HG03565 (cell line): ENCODE data around the gene CLDN11.

ENCODE experiments used
- ATAC-seq: cut with Tn5 transposase; IDR thresholded peaks from one replicate; pipeline ENCODE4 v1.9.1; 2021; ENCODE audit warnings: mild to moderate bottlenecking, moderate library complexity; ENCODE audit not compliant: unreplicated experiment

The CLDN11 gene

GRCh38 chr3:170426240-170426797 is 7.7 kb downstream of the CLDN11 start:
- ATAC-seq, result no peak

GRCh38 chr3:170428095-170428494 is 9.4 kb downstream of the CLDN11 start:
- ATAC-seq, result no peak

GRCh38 chr3:170429050-170429449 is 10.4 kb downstream of the CLDN11 start:
- ATAC-seq, result peak; percentile 59

GRCh38 chr3:170431054-170431453 is 12.4 kb downstream of the CLDN11 start:
- no peak for ATAC-seq

- ATAC-seq, result no peak
Measured at GRCh38 chr3:170432416-170432815, 13.7 kb downstream of the CLDN11 start.

- no peak for ATAC-seq
Measured at GRCh38 chr3:170436697-170437096, 18.0 kb downstream of the CLDN11 start.

- ATAC-seq, result no peak
Measured at GRCh38 chr3:170437176-170437575, 18.5 kb downstream of the CLDN11 start.

- ATAC-seq, result no peak
Measured at GRCh38 chr3:170437696-170438407, 19.2 kb downstream of the CLDN11 start.

- no peak for ATAC-seq
Measured at GRCh38 chr3:170438836-170439235, 20.2 kb downstream of the CLDN11 start.

- ATAC-seq, result no peak
Measured at GRCh38 chr3:170440344-170440743, 21.7 kb downstream of the CLDN11 start.

- ATAC-seq, result no peak
Measured at GRCh38 chr3:170441412-170441811, 22.7 kb downstream of the CLDN11 start.

GRCh38 chr3:170442947-170443346 is 24.3 kb downstream of the CLDN11 start:
- no peak for ATAC-seq

GRCh38 chr3:170443457-170443856 is 24.8 kb downstream of the CLDN11 start:
- no peak for ATAC-seq

- ATAC-seq, result no peak
Measured at GRCh38 chr3:170448584-170448983, 29.9 kb downstream of the CLDN11 start.

GRCh38 chr3:170450039-170450438 is 31.4 kb downstream of the CLDN11 start:
- no peak for ATAC-seq

GRCh38 chr3:170454509-170454908 is 35.8 kb downstream of the CLDN11 start:
- no peak for ATAC-seq

GRCh38 chr3:170458285-170458684 is 39.6 kb downstream of the CLDN11 start:
- ATAC-seq, result no peak

GRCh38 chr3:170463011-170463410 is 44.3 kb downstream of the CLDN11 start:
- ATAC-seq, result no peak

- no peak for ATAC-seq
Measured at GRCh38 chr3:170465955-170466354, 47.3 kb downstream of the CLDN11 start.

GRCh38 chr3:170467007-170467406 is 48.3 kb downstream of the CLDN11 start:
- ATAC-seq, result no peak

- no peak for ATAC-seq
Measured at GRCh38 chr3:170467571-170468147, 49.0 kb downstream of the CLDN11 start.
